Endometrium (tissue), 2 donors: ENCODE results near the gene PJVK.

Source experiments
- FAIRE-seq: peaks from 2 replicates; lab custom pipeline; 2012; peaks lifted over from hg19 to GRCh38; lab: Jason Lieb, UNC
- donor health status: control.
- donor health status: control.

PJVK gene

GRCh38 chr2:178480227-178481181 is 29.3 kb downstream of the PJVK start, which contains the start of gene PLEKHA3:
TSS of gene PLEKHA3 (plus strand) at chr2:178480457. CDS start at chr2:178480870, 413 bp downstream.
- FAIRE-seq, result no peak

- FAIRE-seq, result no peak
These were observed 31.3 kb downstream of the PJVK start for GRCh38 chr2:178482437-178482836.

- no peak for FAIRE-seq
These were observed 33.3 kb downstream of the PJVK start for GRCh38 chr2:178484245-178485041.

GRCh38 chr2:178485356-178485755 is 34.2 kb downstream of the PJVK start:
- FAIRE-seq, result no peak

- FAIRE-seq, result no peak
These were observed 40.4 kb downstream of the PJVK start for GRCh38 chr2:178491612-178492011.

- no peak for FAIRE-seq
These were observed 44.9 kb downstream of the PJVK start for GRCh38 chr2:178496049-178496448.

GRCh38 chr2:178498137-178498536 is 47.0 kb downstream of the PJVK start:
- FAIRE-seq, result no peak

- FAIRE-seq, result no peak
These were observed 48.5 kb downstream of the PJVK start for GRCh38 chr2:178499640-178500039.

- no peak for FAIRE-seq
These were observed 51.6 kb downstream of the PJVK start for GRCh38 chr2:178502751-178503150.

- no peak for FAIRE-seq
These were observed 54.9 kb downstream of the PJVK start for GRCh38 chr2:178506101-178506500.

GRCh38 chr2:178506524-178506923 is 55.3 kb downstream of the PJVK start:
- FAIRE-seq, result no peak

- FAIRE-seq, result no peak
These were observed 55.8 kb downstream of the PJVK start for GRCh38 chr2:178506949-178507348.

GRCh38 chr2:178508646-178509045 is 57.5 kb downstream of the PJVK start:
- no peak for FAIRE-seq

GRCh38 chr2:178510384-178510783 is 59.2 kb downstream of the PJVK start:
- no peak for FAIRE-seq
